Chondrocyte (in vitro differentiated cells): ENCODE data around the gene RBPMS2. TPM values are rescaled to one million over a fixed set of nuclear protein-coding genes. Genes with fewer than 3 reads are reported as not detected.

Experiments
- DNase-seq: peaks from one replicate; pipeline ENCODE4 v3.0.0; 2021; ENCODE audit warnings: mixed read lengths, low spot score
- H3K27ac Mint-ChIP-seq: one replicate; pipeline ENCODE4 v1.8.0; 2021; ENCODE audit warnings: mild to moderate bottlenecking, moderate library complexity, mixed read lengths; ENCODE audit not compliant: unreplicated experiment
- H3K27me3 Mint-ChIP-seq: 2 replicates; pipeline ENCODE4 v1.8.0; 2021; ENCODE audit warnings: low read depth, mixed read lengths
- H3K36me3 Mint-ChIP-seq: 2 replicates; pipeline ENCODE4 v1.8.0; 2021; ENCODE audit warnings: low read depth, mixed read lengths
- H3K4me1 Mint-ChIP-seq: 2 replicates; pipeline ENCODE4 v1.8.0; 2021; ENCODE audit warnings: low read depth, mild to moderate bottlenecking, mixed read lengths
- H3K4me3 Mint-ChIP-seq: one replicate; pipeline ENCODE4 v1.8.0; 2021; ENCODE audit warnings: mild to moderate bottlenecking, moderate library complexity, mixed read lengths; ENCODE audit not compliant: unreplicated experiment
- H3K9me3 Mint-ChIP-seq: 2 replicates; pipeline ENCODE4 v1.8.0; 2021; ENCODE audit warnings: low read depth, mixed read lengths
- total RNA-seq: library from RNA; stranded (reverse); gene quantifications from 3 replicates; pipeline ENCODE4 v1.2.1, GENCODE V29; 2021
- TF ChIP-seq, protein P1 (sequence below): fragments of 200-600 bp; sonication (generic); IDR thresholded peaks from 2 replicates; pipeline ENCODE4 v1.5.0; 2021; ENCODE audit warnings: antibody characterized with exemption, mild to moderate bottlenecking, moderate library complexity

RBPMS2 gene
- total RNA-seq, 1 donor from 2014 or later: 4.7 TPM

DNA sequence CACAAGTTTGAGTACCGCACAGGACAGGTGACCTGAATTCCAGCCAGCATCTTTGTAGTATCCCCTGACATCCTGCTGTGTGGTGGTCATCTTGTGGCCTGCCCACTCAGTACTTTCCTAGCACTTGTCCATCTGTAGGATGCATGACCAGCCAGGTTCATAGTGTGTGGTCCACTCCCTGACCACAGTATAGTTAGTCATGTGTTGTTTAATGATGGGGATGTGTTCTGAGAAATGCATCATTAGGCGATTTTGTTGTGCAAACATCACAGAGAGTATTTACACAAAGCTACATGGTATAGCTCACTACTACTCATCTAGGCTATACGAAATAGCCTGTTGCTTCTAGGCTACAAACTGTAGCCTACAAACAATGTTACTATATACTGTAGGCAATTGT is 16.9 kb upstream of the RBPMS2 start:
- H3K36me3 Mint-ChIP-seq: no peaks in the 10 kb centered on the region
- H3K27ac Mint-ChIP-seq: no peak overlapping the region
- TF ChIP-seq, protein P1, sequence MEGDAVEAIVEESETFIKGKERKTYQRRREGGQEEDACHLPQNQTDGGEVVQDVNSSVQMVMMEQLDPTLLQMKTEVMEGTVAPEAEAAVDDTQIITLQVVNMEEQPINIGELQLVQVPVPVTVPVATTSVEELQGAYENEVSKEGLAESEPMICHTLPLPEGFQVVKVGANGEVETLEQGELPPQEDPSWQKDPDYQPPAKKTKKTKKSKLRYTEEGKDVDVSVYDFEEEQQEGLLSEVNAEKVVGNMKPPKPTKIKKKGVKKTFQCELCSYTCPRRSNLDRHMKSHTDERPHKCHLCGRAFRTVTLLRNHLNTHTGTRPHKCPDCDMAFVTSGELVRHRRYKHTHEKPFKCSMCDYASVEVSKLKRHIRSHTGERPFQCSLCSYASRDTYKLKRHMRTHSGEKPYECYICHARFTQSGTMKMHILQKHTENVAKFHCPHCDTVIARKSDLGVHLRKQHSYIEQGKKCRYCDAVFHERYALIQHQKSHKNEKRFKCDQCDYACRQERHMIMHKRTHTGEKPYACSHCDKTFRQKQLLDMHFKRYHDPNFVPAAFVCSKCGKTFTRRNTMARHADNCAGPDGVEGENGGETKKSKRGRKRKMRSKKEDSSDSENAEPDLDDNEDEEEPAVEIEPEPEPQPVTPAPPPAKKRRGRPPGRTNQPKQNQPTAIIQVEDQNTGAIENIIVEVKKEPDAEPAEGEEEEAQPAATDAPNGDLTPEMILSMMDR: no peak
- H3K4me1 Mint-ChIP-seq: no peaks in the 10 kb centered on the region
- no peaks in the 10 kb centered on the region for H3K9me3 Mint-ChIP-seq
- H3K4me3 Mint-ChIP-seq: no peak overlapping the region
- DNase-seq: no peak
- H3K27me3 Mint-ChIP-seq: no peaks in the 10 kb centered on the region

DNA sequence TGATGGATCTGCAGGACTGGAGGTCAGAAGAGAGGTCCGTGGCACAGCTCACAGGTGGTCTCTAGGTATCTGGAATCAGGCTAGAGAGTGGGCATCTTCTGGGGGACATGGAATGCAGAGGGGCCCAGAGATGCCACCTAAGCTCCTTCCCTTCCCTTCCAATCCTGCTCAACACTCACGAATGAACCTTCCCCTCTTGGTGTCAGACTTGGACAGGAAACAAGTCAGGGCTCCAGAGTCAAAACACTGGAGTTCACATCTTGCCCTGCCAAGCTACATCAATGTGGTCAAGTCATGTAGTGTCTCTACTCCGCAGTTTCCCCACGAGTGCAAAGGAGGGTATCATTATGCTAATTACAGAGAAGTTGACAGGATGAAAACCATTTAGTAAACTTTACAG is 16.0 kb upstream of the RBPMS2 start:
- Mint-ChIP-seq H3K27me3 (no peaks in the 10 kb centered on the region), H3K4me1 (no peaks in the 10 kb centered on the region), H3K9me3 (no peaks in the 10 kb centered on the region), H3K4me3 (no peak overlapping the region), H3K36me3 (no peaks in the 10 kb centered on the region), H3K27ac (no peak overlapping the region)
- TF ChIP-seq, protein P1: no peak
- DNase-seq: no peak

DNA sequence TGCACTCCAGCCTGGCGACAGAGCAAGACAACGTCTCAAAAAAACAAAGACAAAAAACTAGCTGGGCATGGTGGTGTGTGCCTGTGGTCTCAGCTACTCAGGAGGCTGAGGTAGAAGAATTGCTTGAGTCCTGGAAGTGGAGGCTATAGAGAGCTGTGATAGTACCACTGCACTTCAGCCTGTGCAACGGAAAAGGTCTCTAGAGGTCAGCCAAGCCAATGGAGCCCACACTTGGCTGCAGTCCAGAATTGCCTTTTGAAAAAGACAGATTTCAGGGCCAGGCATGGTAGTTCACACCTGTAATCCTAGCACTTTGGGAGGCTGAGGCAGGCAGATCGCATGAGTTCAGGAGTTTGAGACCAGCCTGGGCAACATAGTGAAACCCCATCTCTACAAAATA is 8.4 kb upstream of the RBPMS2 start:
- Mint-ChIP-seq H3K4me1 (no peaks in the 10 kb centered on the region), H3K36me3 (no peaks in the 10 kb centered on the region), H3K27me3 (no peaks in the 10 kb centered on the region), H3K4me3 (no peak overlapping the region), H3K27ac (no peak overlapping the region), H3K9me3 (no peaks in the 10 kb centered on the region)
- TF ChIP-seq, protein P1: no peak
- no peak for DNase-seq

DNA sequence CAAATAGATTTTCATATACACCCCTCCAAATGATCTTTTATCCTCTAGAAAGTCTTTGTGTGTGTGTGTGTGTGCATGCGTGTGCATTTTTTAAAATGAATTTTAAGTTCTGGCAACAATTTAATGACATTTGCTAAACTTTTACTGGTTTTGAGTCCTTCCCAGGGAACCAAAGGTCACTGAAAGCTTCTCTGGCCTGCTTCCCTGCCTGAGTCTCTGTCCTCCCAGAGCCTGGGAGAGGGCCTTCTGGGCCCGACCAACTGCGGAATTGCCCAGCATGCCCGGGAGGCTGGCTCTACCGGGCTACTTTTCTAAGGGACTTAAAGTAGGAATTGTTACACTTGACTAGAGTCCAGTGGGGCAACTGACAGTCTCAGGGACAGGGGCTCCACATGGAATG is 7.4 kb upstream of the RBPMS2 start:
- Mint-ChIP-seq H3K4me3 (no peak overlapping the region), H3K27me3 (no peaks in the 10 kb centered on the region), H3K9me3 (no peaks in the 10 kb centered on the region), H3K36me3 (no peaks in the 10 kb centered on the region), H3K4me1 (no peaks in the 10 kb centered on the region), H3K27ac (no peak overlapping the region)
- TF ChIP-seq, protein P1: no peak
- no peak for DNase-seq

DNA sequence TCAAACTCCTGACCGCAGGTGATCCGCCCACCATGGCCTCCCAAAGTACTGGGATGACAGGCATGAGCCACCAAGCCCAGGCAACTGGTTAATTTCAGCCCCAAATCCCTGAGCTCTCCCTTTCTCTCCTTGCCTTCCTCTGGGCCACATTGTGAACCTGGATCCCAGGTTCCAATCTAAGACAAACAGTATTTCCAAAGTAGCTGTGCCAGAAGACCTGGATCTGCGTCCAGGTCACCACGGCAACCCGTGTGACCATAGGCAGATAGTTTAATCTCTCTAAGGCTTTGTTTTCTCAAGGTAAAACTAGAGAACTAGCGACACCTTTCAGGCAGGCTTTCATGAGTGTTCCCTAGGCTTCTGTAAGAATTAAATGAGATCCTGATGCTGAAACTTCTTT is 5.9 kb upstream of the RBPMS2 start:
- Mint-ChIP-seq H3K9me3 (no peaks in the 10 kb centered on the region), H3K4me3 (no peak overlapping the region), H3K27me3 (no peaks in the 10 kb centered on the region), H3K36me3 (no peaks in the 10 kb centered on the region), H3K4me1 (peaks cover 2% of the 10 kb centered on the region), H3K27ac (no peak overlapping the region)
- TF ChIP-seq, protein P1: no peak
- no peak for DNase-seq
